GM23338 (cell line): ENCODE data around the gene APOBEC3F. TPM values are rescaled to one million over a fixed set of nuclear protein-coding genes. Genes with fewer than 3 reads are reported as not detected.

Experiments used
- ATAC-seq: fragments of 200-7000 bp; cut with Tn5 transposase; 3 replicates; pipeline ENCODE4 v1.9.1; 2020
- DNase-seq: peaks from one replicate; pipeline ENCODE4 v3.0.0-alpha.2; 2015; ENCODE audit warnings: low spot score
- H2AFZ ChIP-seq: fragments of 200-600 bp; sonication (generic); 2 replicates; pipeline ENCODE4 v1.8.0; 2016; ENCODE audit warnings: antibody characterized with exemption, mild to moderate bottlenecking, moderate library complexity
- H3F3A ChIP-seq: fragments of 200-600 bp; sonication (generic); replicated peaks from 2 replicates; pipeline ENCODE4 v1.8.0; 2017; ENCODE audit warnings: antibody characterized with exemption, mixed run types, low read depth
- H3K27ac ChIP-seq: fragments of 200-600 bp; sonication (generic); 2 replicates; pipeline ENCODE4 v1.6.1; 2016; ENCODE audit warnings: low read depth
- H3K27me3 ChIP-seq: fragments of 200-600 bp; sonication (generic); 2 replicates; pipeline ENCODE4 v1.8.0; 2016; ENCODE audit warnings: mild to moderate bottlenecking, mixed run types, moderate library complexity; ENCODE audit not compliant: insufficient read depth
- H3K36me3 ChIP-seq: fragments of 200-600 bp; sonication (generic); 2 replicates; pipeline ENCODE4 v1.8.0; 2016; ENCODE audit warnings: mild to moderate bottlenecking; ENCODE audit not compliant: insufficient read depth
- H3K4me1 ChIP-seq: fragments of 200-600 bp; sonication (generic); 2 replicates; pipeline ENCODE4 v1.8.0; 2016; ENCODE audit warnings: mild to moderate bottlenecking, moderate library complexity; ENCODE audit not compliant: insufficient read depth
- H3K4me2 ChIP-seq: fragments of 200-600 bp; sonication (generic); 2 replicates; pipeline ENCODE4 v1.7.1; 2017; ENCODE audit warnings: mixed run types
- H3K4me3 ChIP-seq: fragments of 200-600 bp; sonication (generic); 2 replicates; pipeline ENCODE4 v1.6.1; 2016; ENCODE audit warnings: mixed run types
- H3K79me2 ChIP-seq: fragments of 200-600 bp; sonication (generic); replicated peaks from 2 replicates; pipeline ENCODE4 v1.8.0; 2017; ENCODE audit warnings: mild to moderate bottlenecking; ENCODE audit not compliant: insufficient read depth
- H3K9me2 ChIP-seq: fragments of 200-600 bp; sonication (generic); 2 replicates; pipeline ENCODE4 v1.8.0; 2017; ENCODE audit not compliant: insufficient read depth
- H4K20me1 ChIP-seq: fragments of 200-600 bp; sonication (generic); replicated peaks from 2 replicates; pipeline ENCODE4 v1.8.0; 2017; ENCODE audit warnings: mild to moderate bottlenecking; ENCODE audit not compliant: insufficient read depth
- H3K27ac Mint-ChIP-seq: 2 replicates; pipeline ENCODE4 v1.8.0; 2020; ENCODE audit warnings: inconsistent platforms, mild to moderate bottlenecking, moderate library complexity, mixed read lengths
- H3K27me3 Mint-ChIP-seq: 3 replicates; pipeline ENCODE4 v1.8.0; 2022; ENCODE audit warnings: low read depth, mild to moderate bottlenecking, moderate library complexity, mixed read lengths, inconsistent platforms; ENCODE audit not compliant: insufficient read depth, poor library complexity
- H3K36me3 Mint-ChIP-seq: 3 replicates; pipeline ENCODE4 v1.8.0; 2021; ENCODE audit warnings: low read depth, mild to moderate bottlenecking, inconsistent platforms, moderate library complexity, mixed read lengths
- H3K4me1 Mint-ChIP-seq: 3 replicates; pipeline ENCODE4 v1.8.0; 2020; ENCODE audit warnings: mild to moderate bottlenecking, inconsistent platforms, mixed read lengths
- H3K4me3 Mint-ChIP-seq: 3 replicates; pipeline ENCODE4 v1.8.0; 2021; ENCODE audit warnings: moderate library complexity, mild to moderate bottlenecking, inconsistent platforms, mixed read lengths
- H3K9me3 Mint-ChIP-seq: 3 replicates; pipeline ENCODE4 v1.8.0; 2020; ENCODE audit warnings: moderate library complexity, mild to moderate bottlenecking, inconsistent platforms, mixed read lengths
- CREB1 ChIP-seq: fragments of 250-450 bp; sonication (Bioruptor Pico); IDR thresholded peaks from 2 replicates; pipeline ENCODE4 v1.5.0; 2020; ENCODE audit warnings: low read depth, mild to moderate bottlenecking, moderate library complexity
- EZH2 ChIP-seq: fragments of 200-600 bp; sonication (generic); IDR thresholded peaks from one replicate; pipeline ENCODE4 v1.8.0; 2017; ENCODE audit warnings: antibody characterized with exemption, mild to moderate bottlenecking, low read depth; ENCODE audit not compliant: unreplicated experiment
- EZH2phosphoT487 ChIP-seq: fragments of 200-600 bp; sonication (generic); IDR thresholded peaks from one replicate; pipeline ENCODE4 v1.8.1; 2018; ENCODE audit warnings: antibody characterized with exemption; ENCODE audit not compliant: unreplicated experiment
- JUNB ChIP-seq: IDR thresholded peaks from one replicate; pipeline ENCODE4 v1.6.1; 2016; ENCODE audit warnings: antibody characterized with exemption; ENCODE audit not compliant: unreplicated experiment
- NANOG ChIP-seq: IDR thresholded peaks from 2 replicates; pipeline ENCODE4 v1.6.1; 2016; ENCODE audit warnings: antibody characterized with exemption, borderline replicate concordance
- STAT1 ChIP-seq: IDR thresholded peaks from one replicate; pipeline ENCODE4 v1.6.1; 2016; ENCODE audit warnings: antibody characterized with exemption; ENCODE audit not compliant: unreplicated experiment
- ZNF114 ChIP-seq: fragments of 250-450 bp; sonication (Bioruptor Pico); IDR thresholded peaks from 2 replicates; pipeline ENCODE4 v1.5.0; 2020; ENCODE audit warnings: mild to moderate bottlenecking, moderate library complexity
- ZNF331 ChIP-seq: fragments of 250-450 bp; sonication (Bioruptor Pico); IDR thresholded peaks from 2 replicates; pipeline ENCODE4 v1.5.0; 2020; ENCODE audit warnings: low read depth, mild to moderate bottlenecking, moderate library complexity
- polyA plus RNA-seq: library from polyadenylated mRNA; unstranded; fragments of >200 nt; fragmentation: Nextera tagmentation; extraction: Ambion mirVana; gene quantifications from 2 replicates; pipeline ENCODE4 v1.2.1, GENCODE V29; 2016
- total RNA-seq: library from RNA; depleted of rRNA; stranded (reverse); fragments of >200 nt; shearing (Covaris generic); gene quantifications from 2 replicates; pipeline ENCODE4 v1.2.3, GENCODE V29; 2014
- TF ChIP-seq, protein P1 (sequence below): fragments of 250-450 bp; sonication (Bioruptor Pico); IDR thresholded peaks from 2 replicates; pipeline ENCODE4 v1.5.0; 2020; ENCODE audit warnings: mild to moderate bottlenecking, moderate library complexity
- TF ChIP-seq, protein P2 (sequence below): IDR thresholded peaks from one replicate; pipeline ENCODE4 v1.6.1; 2018; ENCODE audit warnings: antibody characterized with exemption; ENCODE audit not compliant: unreplicated experiment
- TF ChIP-seq, protein P3 (sequence below): IDR thresholded peaks from 2 replicates; pipeline ENCODE4 v1.6.1; 2016; ENCODE audit warnings: antibody characterized with exemption
- TF ChIP-seq, protein P4 (sequence below), 2 experiments: fragments of 200-600 bp in 1 of 2; sonication (generic) in 1 of 2; conservative IDR thresholded peaks; 2 replicates each; pipeline versions ENCODE4 v1.5.1 to v1.6.1; 2016 to 2017; ENCODE audit warnings: antibody characterized with exemption in 2 of 2, low read depth in 2 of 2, mild to moderate bottlenecking in 2 of 2, moderate library complexity in 1 of 2

APOBEC3F gene
- total and polyA plus RNA-seq, 2 experiments from 2014 or later, result 3.4 TPM

DNA sequence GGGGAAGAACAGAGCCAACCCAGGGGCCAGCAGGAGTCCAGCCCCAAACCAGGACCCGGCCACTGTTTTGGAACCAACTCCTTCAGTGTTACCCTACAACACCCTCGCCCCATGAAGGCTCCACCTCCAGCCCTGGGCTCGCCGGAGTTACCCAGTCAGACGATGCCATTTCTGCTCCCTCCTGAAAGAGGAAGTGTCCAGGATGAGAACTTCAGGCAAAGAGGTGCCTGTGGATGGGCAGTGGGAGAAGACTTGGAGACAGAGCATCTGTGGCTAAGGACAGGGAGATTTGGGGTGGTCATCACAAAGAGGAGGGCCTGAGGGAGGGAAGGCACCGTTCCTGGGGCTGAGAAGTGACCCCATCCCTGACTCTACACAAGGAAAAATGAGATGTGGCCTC is 44.6 kb upstream of the APOBEC3F start (continued):
- TF ChIP-seq, protein P1, sequence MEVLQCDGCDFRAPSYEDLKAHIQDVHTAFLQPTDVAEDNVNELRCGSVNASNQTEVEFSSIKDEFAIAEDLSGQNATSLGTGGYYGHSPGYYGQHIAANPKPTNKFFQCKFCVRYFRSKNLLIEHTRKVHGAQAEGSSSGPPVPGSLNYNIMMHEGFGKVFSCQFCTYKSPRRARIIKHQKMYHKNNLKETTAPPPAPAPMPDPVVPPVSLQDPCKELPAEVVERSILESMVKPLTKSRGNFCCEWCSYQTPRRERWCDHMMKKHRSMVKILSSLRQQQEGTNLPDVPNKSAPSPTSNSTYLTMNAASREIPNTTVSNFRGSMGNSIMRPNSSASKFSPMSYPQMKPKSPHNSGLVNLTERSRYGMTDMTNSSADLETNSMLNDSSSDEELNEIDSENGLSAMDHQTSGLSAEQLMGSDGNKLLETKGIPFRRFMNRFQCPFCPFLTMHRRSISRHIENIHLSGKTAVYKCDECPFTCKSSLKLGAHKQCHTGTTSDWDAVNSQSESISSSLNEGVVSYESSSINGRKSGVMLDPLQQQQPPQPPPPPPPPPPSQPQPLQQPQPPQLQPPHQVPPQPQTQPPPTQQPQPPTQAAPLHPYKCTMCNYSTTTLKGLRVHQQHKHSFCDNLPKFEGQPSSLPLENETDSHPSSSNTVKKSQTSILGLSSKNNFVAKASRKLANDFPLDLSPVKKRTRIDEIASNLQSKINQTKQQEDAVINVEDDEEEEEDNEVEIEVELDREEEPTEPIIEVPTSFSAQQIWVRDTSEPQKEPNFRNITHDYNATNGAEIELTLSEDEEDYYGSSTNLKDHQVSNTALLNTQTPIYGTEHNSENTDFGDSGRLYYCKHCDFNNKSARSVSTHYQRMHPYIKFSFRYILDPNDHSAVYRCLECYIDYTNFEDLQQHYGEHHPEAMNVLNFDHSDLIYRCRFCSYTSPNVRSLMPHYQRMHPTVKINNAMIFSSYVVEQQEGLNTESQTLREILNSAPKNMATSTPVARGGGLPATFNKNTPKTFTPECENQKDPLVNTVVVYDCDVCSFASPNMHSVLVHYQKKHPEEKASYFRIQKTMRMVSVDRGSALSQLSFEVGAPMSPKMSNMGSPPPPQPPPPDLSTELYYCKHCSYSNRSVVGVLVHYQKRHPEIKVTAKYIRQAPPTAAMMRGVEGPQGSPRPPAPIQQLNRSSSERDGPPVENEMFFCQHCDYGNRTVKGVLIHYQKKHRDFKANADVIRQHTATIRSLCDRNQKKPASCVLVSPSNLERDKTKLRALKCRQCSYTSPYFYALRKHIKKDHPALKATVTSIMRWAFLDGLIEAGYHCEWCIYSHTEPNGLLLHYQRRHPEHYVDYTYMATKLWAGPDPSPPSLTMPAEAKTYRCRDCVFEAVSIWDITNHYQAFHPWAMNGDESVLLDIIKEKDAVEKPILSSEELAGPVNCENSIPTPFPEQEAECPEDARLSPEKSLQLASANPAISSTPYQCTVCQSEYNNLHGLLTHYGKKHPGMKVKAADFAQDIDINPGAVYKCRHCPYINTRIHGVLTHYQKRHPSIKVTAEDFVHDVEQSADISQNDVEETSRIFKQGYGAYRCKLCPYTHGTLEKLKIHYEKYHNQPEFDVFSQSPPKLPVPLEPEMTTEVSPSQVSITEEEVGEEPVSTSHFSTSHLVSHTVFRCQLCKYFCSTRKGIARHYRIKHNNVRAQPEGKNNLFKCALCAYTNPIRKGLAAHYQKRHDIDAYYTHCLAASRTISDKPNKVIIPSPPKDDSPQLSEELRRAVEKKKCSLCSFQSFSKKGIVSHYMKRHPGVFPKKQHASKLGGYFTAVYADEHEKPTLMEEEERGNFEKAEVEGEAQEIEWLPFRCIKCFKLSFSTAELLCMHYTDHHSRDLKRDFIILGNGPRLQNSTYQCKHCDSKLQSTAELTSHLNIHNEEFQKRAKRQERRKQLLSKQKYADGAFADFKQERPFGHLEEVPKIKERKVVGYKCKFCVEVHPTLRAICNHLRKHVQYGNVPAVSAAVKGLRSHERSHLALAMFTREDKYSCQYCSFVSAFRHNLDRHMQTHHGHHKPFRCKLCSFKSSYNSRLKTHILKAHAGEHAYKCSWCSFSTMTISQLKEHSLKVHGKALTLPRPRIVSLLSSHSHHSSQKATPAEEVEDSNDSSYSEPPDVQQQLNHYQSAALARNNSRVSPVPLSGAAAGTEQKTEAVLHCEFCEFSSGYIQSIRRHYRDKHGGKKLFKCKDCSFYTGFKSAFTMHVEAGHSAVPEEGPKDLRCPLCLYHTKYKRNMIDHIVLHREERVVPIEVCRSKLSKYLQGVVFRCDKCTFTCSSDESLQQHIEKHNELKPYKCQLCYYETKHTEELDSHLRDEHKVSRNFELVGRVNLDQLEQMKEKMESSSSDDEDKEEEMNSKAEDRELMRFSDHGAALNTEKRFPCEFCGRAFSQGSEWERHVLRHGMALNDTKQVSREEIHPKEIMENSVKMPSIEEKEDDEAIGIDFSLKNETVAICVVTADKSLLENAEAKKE (CRISPR knock-in tag), result no peak
- no peak for TF ChIP-seq JUNB

DNA sequence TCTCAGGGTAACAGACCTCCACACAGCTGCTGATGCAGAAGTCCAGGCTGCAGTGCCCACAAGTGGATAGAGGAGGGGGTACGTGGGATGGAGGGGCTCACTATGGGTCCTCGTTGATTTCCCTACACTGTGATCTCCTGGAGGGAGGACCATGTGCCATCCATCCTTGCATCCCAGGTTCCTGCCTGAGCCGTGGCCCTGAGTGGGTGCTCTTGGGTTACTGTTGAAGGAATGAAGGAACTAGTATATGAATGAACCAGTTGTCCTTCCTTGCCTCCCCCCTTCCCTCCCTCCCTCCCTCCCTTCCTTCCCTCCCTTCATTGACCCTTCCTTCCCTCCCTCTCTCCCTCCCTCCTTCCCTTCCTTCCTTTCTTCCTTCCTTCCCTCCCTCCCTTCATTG is 43.1 kb upstream of the APOBEC3F start:
- H3K9me3 Mint-ChIP-seq, result peaks cover 10% of the 10 kb centered on the region; the same call in 2 of the 3 replicates
- Histone ChIP-seq H3K4me1 (peaks cover 2% of the 10 kb centered on the region), H3K27ac (no peak overlapping the region), H3K27me3 (no peaks in the 10 kb centered on the region), H2AFZ (no peak overlapping the region), H3K4me3 (no peak overlapping the region), H3K9me2 (no peaks in the 10 kb centered on the region), H4K20me1 (no peaks in the 10 kb centered on the region), H3F3A (peaks cover 5% of the 10 kb centered on the region; the same call in 1 of the 2 replicates), H3K4me2 (no peak overlapping the region), H3K79me2 (no peaks in the 10 kb centered on the region), H3K36me3 (no peaks in the 10 kb centered on the region)
- peaks cover 40% of the 10 kb centered on the region for H3K4me1 Mint-ChIP-seq
- DNase-seq (no peak), ATAC-seq (no peak)
- 0 out of 2 replicates have a peak overlapping the region, but pooled peaks have one; percentile 44 for H3K27ac Mint-ChIP-seq
- peaks cover 11% of the 10 kb centered on the region for H3K36me3 Mint-ChIP-seq
- peaks cover 17% of the 10 kb centered on the region for H3K27me3 Mint-ChIP-seq
- H3K4me3 Mint-ChIP-seq, result no peak overlapping the region
- TF ChIP-seq, protein P2, sequence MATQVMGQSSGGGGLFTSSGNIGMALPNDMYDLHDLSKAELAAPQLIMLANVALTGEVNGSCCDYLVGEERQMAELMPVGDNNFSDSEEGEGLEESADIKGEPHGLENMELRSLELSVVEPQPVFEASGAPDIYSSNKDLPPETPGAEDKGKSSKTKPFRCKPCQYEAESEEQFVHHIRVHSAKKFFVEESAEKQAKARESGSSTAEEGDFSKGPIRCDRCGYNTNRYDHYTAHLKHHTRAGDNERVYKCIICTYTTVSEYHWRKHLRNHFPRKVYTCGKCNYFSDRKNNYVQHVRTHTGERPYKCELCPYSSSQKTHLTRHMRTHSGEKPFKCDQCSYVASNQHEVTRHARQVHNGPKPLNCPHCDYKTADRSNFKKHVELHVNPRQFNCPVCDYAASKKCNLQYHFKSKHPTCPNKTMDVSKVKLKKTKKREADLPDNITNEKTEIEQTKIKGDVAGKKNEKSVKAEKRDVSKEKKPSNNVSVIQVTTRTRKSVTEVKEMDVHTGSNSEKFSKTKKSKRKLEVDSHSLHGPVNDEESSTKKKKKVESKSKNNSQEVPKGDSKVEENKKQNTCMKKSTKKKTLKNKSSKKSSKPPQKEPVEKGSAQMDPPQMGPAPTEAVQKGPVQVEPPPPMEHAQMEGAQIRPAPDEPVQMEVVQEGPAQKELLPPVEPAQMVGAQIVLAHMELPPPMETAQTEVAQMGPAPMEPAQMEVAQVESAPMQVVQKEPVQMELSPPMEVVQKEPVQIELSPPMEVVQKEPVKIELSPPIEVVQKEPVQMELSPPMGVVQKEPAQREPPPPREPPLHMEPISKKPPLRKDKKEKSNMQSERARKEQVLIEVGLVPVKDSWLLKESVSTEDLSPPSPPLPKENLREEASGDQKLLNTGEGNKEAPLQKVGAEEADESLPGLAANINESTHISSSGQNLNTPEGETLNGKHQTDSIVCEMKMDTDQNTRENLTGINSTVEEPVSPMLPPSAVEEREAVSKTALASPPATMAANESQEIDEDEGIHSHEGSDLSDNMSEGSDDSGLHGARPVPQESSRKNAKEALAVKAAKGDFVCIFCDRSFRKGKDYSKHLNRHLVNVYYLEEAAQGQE, result no peak
- TF ChIP-seq, protein P3, sequence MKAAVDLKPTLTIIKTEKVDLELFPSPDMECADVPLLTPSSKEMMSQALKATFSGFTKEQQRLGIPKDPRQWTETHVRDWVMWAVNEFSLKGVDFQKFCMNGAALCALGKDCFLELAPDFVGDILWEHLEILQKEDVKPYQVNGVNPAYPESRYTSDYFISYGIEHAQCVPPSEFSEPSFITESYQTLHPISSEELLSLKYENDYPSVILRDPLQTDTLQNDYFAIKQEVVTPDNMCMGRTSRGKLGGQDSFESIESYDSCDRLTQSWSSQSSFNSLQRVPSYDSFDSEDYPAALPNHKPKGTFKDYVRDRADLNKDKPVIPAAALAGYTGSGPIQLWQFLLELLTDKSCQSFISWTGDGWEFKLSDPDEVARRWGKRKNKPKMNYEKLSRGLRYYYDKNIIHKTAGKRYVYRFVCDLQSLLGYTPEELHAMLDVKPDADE, result no peak
- TF ChIP-seq JUNB (no peak), EZH2 (no peak), STAT1 (no peak), ZNF114 (no peak), NANOG (no peak), ZNF331 (CRISPR knock-in tag) (no peak), EZH2phosphoT487 (no peak), CREB1 (CRISPR knock-in tag) (no peak)
- TF ChIP-seq, protein P4, sequence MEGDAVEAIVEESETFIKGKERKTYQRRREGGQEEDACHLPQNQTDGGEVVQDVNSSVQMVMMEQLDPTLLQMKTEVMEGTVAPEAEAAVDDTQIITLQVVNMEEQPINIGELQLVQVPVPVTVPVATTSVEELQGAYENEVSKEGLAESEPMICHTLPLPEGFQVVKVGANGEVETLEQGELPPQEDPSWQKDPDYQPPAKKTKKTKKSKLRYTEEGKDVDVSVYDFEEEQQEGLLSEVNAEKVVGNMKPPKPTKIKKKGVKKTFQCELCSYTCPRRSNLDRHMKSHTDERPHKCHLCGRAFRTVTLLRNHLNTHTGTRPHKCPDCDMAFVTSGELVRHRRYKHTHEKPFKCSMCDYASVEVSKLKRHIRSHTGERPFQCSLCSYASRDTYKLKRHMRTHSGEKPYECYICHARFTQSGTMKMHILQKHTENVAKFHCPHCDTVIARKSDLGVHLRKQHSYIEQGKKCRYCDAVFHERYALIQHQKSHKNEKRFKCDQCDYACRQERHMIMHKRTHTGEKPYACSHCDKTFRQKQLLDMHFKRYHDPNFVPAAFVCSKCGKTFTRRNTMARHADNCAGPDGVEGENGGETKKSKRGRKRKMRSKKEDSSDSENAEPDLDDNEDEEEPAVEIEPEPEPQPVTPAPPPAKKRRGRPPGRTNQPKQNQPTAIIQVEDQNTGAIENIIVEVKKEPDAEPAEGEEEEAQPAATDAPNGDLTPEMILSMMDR (conservative IDR thresholded peaks at IDR 0.05; ENCODE audit: low read depth in 2 of 2), result no peak
